ENCODE measurements around the gene NWD2. TPM values are rescaled to one million over a fixed set of nuclear protein-coding genes. Genes with fewer than 3 reads are reported as not detected.

NWD2 gene
- total RNA-seq, 1 donor from 2014 or later: not detected

DNA sequence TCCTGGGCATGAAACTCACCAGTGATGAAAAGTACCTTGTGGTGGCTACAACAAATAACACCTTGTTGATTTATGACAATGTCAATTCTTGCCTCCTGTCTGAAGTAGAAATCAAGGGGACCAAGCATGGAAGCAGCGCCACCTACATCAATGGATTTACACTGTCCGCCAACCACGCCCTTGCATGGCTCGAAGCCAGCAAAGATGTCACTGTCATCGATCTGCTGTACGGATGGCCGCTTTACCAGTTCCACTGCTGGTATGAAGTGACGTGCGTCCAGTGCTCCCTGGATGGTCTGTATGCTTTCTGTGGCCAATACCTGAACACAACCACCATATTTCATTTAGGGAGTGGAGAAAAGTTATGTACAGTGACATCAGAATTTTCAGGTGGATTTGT lies 200.5 kb downstream of the NWD2 start:
- no peak overlapping the region for H3K9ac ChIP-seq (ENCODE audit: low read depth in 1 of 3, low read length in 3 of 3)
- H3K27me3 ChIP-seq (ENCODE audit: control insufficient read depth in 3 of 3, insufficient read depth in 3 of 3, low read length in 3 of 3): peaks cover 0 to 7% (median 0%) of the 10 kb centered on the region in 3 donors
- no peak overlapping the region for H3K4me3 ChIP-seq (ENCODE audit: low read length in 3 of 3)
- no peaks in the 10 kb centered on the region for H3K4me1 ChIP-seq (ENCODE audit: control insufficient read depth in 3 of 3, insufficient read depth in 3 of 3, low read length in 3 of 3)
- H3K36me3 ChIP-seq (ENCODE audit: control insufficient read depth in 3 of 3, insufficient read depth in 3 of 3, low read length in 3 of 3): no peaks in the 10 kb centered on the region
- no peak overlapping the region for H3K27ac ChIP-seq (ENCODE audit: low read depth, low read length)
- H3K9me3 ChIP-seq (ENCODE audit: control insufficient read depth in 3 of 3, low read length in 3 of 3): no peaks in the 10 kb centered on the region

DNA sequence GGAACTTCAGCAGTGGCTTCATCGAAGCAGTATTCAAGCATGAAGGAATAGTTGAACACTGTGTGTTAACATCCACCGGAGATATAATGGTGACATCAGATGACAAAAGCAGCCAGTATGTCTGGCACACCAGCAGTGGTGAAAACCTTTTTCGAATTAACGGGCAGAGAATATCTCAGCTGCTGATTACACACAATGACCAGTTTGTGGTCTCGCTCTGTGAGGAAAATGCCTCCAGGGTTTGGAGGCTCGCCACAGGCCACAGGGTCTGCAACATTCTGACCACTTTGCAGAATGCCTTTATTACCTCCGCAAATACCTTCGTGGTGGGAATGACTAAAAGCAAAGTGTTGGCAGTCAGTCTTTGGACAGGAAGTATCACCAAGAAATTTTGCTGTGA lies 201.5 kb downstream of the NWD2 start:
- H3K4me1 ChIP-seq (ENCODE audit: control insufficient read depth in 3 of 3, insufficient read depth in 3 of 3, low read length in 3 of 3): no peaks in the 10 kb centered on the region
- H3K9me3 ChIP-seq (ENCODE audit: control insufficient read depth in 3 of 3, low read length in 3 of 3): no peaks in the 10 kb centered on the region
- H3K4me3 ChIP-seq (ENCODE audit: low read length in 3 of 3): no peak overlapping the region
- H3K27me3 ChIP-seq (ENCODE audit: control insufficient read depth in 3 of 3, insufficient read depth in 3 of 3, low read length in 3 of 3): peaks cover 5 to 7% (median 6%) of the 10 kb centered on the region in 3 donors
- no peak overlapping the region for H3K9ac ChIP-seq (ENCODE audit: low read depth in 1 of 3, low read length in 3 of 3)
- H3K36me3 ChIP-seq (ENCODE audit: control insufficient read depth in 3 of 3, insufficient read depth in 3 of 3, low read length in 3 of 3): no peaks in the 10 kb centered on the region
- H3K27ac ChIP-seq (ENCODE audit: low read depth, low read length): no peak overlapping the region

DNA sequence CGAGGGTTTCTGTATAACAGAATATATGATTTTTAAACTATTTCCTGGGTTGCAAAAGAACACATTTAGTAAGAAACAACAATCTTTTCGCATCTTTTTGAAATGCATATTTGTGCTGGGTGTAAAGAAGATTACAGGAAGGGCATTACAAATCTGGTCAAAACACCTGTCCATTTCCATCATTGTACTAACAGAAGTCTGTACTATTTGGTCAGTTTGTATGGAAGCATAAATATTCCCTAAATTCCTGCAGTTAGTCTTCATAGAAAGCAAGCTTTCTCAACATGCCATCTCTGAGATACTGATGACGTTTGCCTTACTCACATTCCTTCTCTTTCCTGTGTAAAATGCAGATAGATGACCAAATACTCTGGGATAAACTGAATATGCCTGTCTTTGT lies 203.3 kb downstream of the NWD2 start:
- no peaks in the 10 kb centered on the region for H3K9me3 ChIP-seq (ENCODE audit: control insufficient read depth in 3 of 3, low read length in 3 of 3)
- no peak overlapping the region for H3K4me3 ChIP-seq (ENCODE audit: low read length in 3 of 3)
- H3K27me3 ChIP-seq (ENCODE audit: control insufficient read depth in 3 of 3, insufficient read depth in 3 of 3, low read length in 3 of 3): peaks cover 5 to 12% (median 12%) of the 10 kb centered on the region in 3 donors
- H3K36me3 ChIP-seq (ENCODE audit: control insufficient read depth in 3 of 3, insufficient read depth in 3 of 3, low read length in 3 of 3): no peaks in the 10 kb centered on the region
- no peaks in the 10 kb centered on the region for H3K4me1 ChIP-seq (ENCODE audit: control insufficient read depth in 3 of 3, insufficient read depth in 3 of 3, low read length in 3 of 3)
- H3K9ac ChIP-seq (ENCODE audit: low read depth in 1 of 3, low read length in 3 of 3): no peak overlapping the region
- H3K27ac ChIP-seq (ENCODE audit: low read depth, low read length): no peak overlapping the region

DNA sequence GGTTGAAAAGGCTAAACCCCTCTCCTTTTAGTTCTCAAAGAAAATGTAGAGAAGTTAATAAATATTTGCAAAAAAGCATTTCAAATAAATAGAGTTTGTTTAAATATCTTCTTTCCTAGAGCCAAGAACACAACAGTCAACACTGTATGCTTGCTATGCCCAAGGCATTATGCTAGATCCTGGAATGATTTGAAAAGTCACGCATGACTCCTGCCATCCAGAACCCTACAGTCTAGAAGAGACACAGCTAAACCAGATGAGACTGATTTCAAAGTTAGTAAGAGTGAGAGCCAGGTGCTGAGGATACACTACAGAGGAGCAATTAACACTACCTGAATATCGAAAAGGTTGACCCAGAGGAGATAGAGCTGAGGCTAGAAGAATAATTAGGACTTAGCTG lies 205.8 kb downstream of the NWD2 start:
- Histone ChIP-seq H3K9me3 (ENCODE audit: control insufficient read depth in 3 of 3, low read length in 3 of 3) (no peaks in the 10 kb centered on the region), H3K27me3 (ENCODE audit: control insufficient read depth in 3 of 3, insufficient read depth in 3 of 3, low read length in 3 of 3) (peaks cover 16 to 22% (median 21%) of the 10 kb centered on the region in 3 donors), H3K4me3 (ENCODE audit: low read length in 3 of 3) (no peak overlapping the region), H3K27ac (ENCODE audit: low read depth, low read length) (no peak overlapping the region), H3K36me3 (ENCODE audit: control insufficient read depth in 3 of 3, insufficient read depth in 3 of 3, low read length in 3 of 3) (no peaks in the 10 kb centered on the region), H3K9ac (ENCODE audit: low read depth in 1 of 3, low read length in 3 of 3) (no peak overlapping the region), H3K4me1 (ENCODE audit: control insufficient read depth in 3 of 3, insufficient read depth in 3 of 3, low read length in 3 of 3) (peaks cover 4 to 6% (median 6%) of the 10 kb centered on the region in 3 donors)

DNA sequence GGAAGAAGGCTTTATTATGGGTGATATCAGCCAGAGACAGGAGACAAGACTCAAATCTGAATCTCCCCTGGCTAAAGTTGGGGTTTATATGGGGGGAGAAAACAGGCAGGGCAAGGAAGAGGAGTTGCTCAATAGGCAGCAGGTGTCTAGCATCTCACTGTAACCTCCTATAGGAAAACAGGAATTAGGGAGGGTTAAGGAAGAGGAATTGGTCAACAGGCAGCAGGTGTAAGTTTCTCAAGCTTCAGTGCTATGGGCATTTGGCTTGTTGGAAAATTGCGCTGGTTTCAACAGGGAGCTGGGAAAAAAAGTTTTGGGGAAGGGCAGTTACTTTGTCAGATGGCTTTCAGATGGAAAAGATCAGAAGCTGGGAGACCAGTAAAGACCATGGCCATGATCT lies 206.4 kb downstream of the NWD2 start:
- H3K27me3 ChIP-seq (ENCODE audit: control insufficient read depth in 3 of 3, insufficient read depth in 3 of 3, low read length in 3 of 3): peaks cover 20 to 25% (median 22%) of the 10 kb centered on the region in 3 donors

DNA sequence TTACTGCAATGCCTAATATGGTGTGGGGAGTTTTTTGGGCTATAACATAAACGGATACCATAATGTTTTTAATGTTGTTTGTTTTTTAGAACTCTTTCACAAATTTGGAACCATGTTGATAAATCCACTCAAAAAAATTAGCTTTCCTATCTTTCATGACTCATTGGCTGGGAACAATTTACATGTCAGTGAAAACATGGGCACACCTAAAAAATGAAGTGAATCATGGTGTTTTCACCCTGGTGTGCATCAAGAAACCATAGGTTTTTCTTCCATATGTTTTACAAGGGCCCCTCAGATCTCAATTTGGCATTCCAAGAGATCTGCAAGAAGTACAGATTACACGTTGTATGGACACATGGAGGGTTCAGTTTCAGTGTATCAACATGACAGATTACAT lies 207.1 kb downstream of the NWD2 start:
- H3K27ac ChIP-seq (ENCODE audit: low read depth, low read length): no peak overlapping the region
- H3K4me1 ChIP-seq (ENCODE audit: control insufficient read depth in 3 of 3, insufficient read depth in 3 of 3, low read length in 3 of 3): peaks cover 4 to 6% (median 6%) of the 10 kb centered on the region in 3 donors
- no peaks in the 10 kb centered on the region for H3K36me3 ChIP-seq (ENCODE audit: control insufficient read depth in 3 of 3, insufficient read depth in 3 of 3, low read length in 3 of 3)
- H3K4me3 ChIP-seq (ENCODE audit: low read length in 3 of 3): no peak overlapping the region
- H3K9ac ChIP-seq (ENCODE audit: low read depth in 1 of 3, low read length in 3 of 3): no peak overlapping the region
- H3K27me3 ChIP-seq (ENCODE audit: control insufficient read depth in 3 of 3, insufficient read depth in 3 of 3, low read length in 3 of 3): peaks cover 20 to 22% (median 22%) of the 10 kb centered on the region in 3 donors
- H3K9me3 ChIP-seq (ENCODE audit: control insufficient read depth in 3 of 3, low read length in 3 of 3): no peaks in the 10 kb centered on the region

More for the DNA sequence above, 206.4 kb downstream of the NWD2 start:
- H3K4me3 ChIP-seq (ENCODE audit: low read length in 3 of 3): no peak overlapping the region
- peaks cover 4 to 6% (median 6%) of the 10 kb centered on the region in 3 donors for H3K4me1 ChIP-seq (ENCODE audit: control insufficient read depth in 3 of 3, insufficient read depth in 3 of 3, low read length in 3 of 3)
- no peak overlapping the region for H3K9ac ChIP-seq (ENCODE audit: low read depth in 1 of 3, low read length in 3 of 3)
- H3K9me3 ChIP-seq (ENCODE audit: control insufficient read depth in 3 of 3, low read length in 3 of 3): no peaks in the 10 kb centered on the region
- H3K36me3 ChIP-seq (ENCODE audit: control insufficient read depth in 3 of 3, insufficient read depth in 3 of 3, low read length in 3 of 3): no peaks in the 10 kb centered on the region
- no peak overlapping the region for H3K27ac ChIP-seq (ENCODE audit: low read depth, low read length)

DNA sequence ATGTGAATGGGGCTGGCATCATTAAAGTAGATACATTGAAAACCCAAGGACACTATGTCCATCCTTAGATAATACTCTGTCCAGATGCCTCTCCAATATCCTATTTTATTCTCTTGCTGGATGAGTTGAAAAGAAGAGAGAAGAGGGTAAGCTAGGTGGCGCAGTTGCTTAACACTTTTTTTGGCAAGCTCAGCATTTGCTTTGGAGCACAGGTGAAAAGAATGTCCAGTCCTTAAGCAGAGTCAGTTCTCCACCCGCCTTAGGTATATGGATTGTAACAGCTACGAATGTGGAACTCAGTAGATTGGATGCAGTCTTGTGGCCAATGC lies 208.4 kb downstream of the NWD2 start:
- peak overlapping the region; percentile 68 to 78 (median 69) for H3K4me3 ChIP-seq (ENCODE audit: low read length in 3 of 3)
- H3K27me3 ChIP-seq (ENCODE audit: control insufficient read depth in 3 of 3, insufficient read depth in 3 of 3, low read length in 3 of 3): peaks cover 20 to 22% (median 22%) of the 10 kb centered on the region in 3 donors
- H3K27ac ChIP-seq (ENCODE audit: low read depth, low read length): no peak overlapping the region
- H3K36me3 ChIP-seq (ENCODE audit: control insufficient read depth in 3 of 3, insufficient read depth in 3 of 3, low read length in 3 of 3): no peaks in the 10 kb centered on the region
- H3K9me3 ChIP-seq (ENCODE audit: control insufficient read depth in 3 of 3, low read length in 3 of 3): no peaks in the 10 kb centered on the region
- peaks cover 4 to 6% (median 6%) of the 10 kb centered on the region in 3 donors for H3K4me1 ChIP-seq (ENCODE audit: control insufficient read depth in 3 of 3, insufficient read depth in 3 of 3, low read length in 3 of 3)
- H3K9ac ChIP-seq (ENCODE audit: low read depth in 1 of 3, low read length in 3 of 3): no peak overlapping the region

DNA sequence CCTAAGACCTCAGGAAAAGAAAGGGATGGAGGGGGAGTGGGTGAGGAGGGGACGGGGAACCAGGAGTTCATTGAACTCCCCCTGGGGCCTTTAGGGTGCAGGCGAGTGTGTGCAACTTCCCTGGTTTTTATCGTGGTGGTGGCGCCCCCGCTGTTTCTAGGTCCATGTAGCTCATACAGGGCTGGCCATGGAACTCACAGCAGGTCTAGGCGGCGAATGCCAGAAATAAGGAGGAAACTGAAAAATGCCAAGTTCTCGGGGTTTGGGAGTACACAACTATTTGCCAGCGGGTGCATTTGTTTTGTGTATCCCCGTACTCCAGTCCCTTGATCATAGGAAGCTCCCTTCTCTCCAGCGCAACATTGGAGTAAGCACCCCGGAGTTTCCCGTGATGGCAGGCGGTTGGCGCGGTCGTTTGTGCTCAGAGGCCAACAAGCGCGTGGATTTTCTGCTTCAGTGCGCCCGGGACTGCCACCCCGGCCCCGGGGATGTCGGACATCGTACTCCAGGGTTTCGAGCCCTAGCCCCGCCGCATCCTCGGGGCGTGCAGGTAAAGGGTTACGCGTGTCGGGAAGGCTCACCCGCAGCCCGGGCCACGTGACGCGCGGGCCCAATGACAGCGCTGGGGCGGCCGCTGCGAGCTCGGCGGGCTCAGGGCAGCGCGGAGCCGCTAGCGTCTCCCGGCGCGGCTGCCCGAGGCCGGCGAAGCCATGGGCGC lies 208.9 kb downstream of the NWD2 start:
- Histone ChIP-seq H3K27me3 (ENCODE audit: control insufficient read depth in 3 of 3, insufficient read depth in 3 of 3, low read length in 3 of 3) (peaks cover 20 to 22% (median 22%) of the 10 kb centered on the region in 3 donors), H3K9ac (ENCODE audit: low read depth in 1 of 3, low read length in 3 of 3) (peak overlapping the region in 2 of 3 donors; percentile 34 to 46), H3K27ac (ENCODE audit: low read depth, low read length) (no peak overlapping the region), H3K4me3 (ENCODE audit: low read length in 3 of 3) (peak overlapping the region; percentile 68 to 78 (median 69)), H3K36me3 (ENCODE audit: control insufficient read depth in 3 of 3, insufficient read depth in 3 of 3, low read length in 3 of 3) (no peaks in the 10 kb centered on the region), H3K4me1 (ENCODE audit: control insufficient read depth in 3 of 3, insufficient read depth in 3 of 3, low read length in 3 of 3) (peaks cover 4 to 6% (median 6%) of the 10 kb centered on the region in 3 donors), H3K9me3 (ENCODE audit: control insufficient read depth in 3 of 3, low read length in 3 of 3) (no peaks in the 10 kb centered on the region)

DNA sequence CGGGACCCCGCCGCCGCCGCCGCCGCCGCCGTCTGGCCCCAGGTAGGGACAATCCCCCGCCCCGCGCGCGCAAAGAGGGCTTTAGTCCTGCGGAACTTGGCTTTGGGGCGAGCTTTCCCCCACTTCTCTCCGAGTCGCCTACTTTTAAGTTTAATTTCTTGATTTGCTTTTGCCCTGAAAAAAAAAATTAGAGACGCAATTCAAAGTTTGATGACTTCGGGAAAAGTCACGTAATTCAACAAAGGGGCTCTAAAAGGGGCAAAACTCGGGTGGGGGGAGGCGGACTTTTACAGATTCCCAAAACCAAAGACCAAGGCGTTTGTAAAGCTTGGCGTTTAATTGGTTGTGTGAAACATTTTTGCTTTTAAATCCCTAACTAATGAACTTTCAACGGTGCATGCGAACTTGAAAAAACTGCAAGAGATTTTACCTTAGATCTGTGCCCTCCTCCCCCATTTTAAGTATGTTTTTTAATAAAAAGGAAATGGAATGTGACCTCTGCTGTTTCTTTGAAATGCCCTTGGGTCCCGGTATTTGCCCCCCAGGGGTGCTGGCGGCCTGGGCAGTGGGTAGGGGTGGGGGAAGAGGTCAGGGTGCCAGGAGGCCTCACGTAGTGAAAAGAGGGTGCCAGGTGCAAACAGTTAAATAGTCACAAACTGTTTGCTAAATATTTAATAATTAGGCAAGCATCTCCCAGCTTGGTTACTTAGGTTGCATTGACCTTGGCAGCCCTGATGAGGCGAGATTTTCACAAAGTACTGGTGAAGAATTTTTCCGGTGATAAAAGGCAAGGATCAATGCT lies 209.7 kb downstream of the NWD2 start:
- peak overlapping the region in 1 of 3 donors; percentile 50 for H3K9ac ChIP-seq (ENCODE audit: low read depth in 1 of 3, low read length in 3 of 3)
- peak overlapping the region; percentile 4 to 68 (median 34) for H3K4me3 ChIP-seq (ENCODE audit: low read length in 3 of 3)
- no peaks in the 10 kb centered on the region for H3K36me3 ChIP-seq (ENCODE audit: control insufficient read depth in 3 of 3, insufficient read depth in 3 of 3, low read length in 3 of 3)
- H3K4me1 ChIP-seq (ENCODE audit: control insufficient read depth in 3 of 3, insufficient read depth in 3 of 3, low read length in 3 of 3): peaks cover 4 to 6% (median 6%) of the 10 kb centered on the region in 3 donors
- no peaks in the 10 kb centered on the region for H3K9me3 ChIP-seq (ENCODE audit: control insufficient read depth in 3 of 3, low read length in 3 of 3)
- H3K27me3 ChIP-seq (ENCODE audit: control insufficient read depth in 3 of 3, insufficient read depth in 3 of 3, low read length in 3 of 3): peaks cover 20 to 22% (median 22%) of the 10 kb centered on the region in 3 donors
- H3K27ac ChIP-seq (ENCODE audit: low read depth, low read length): no peak overlapping the region

Data from skeletal muscle tissue (tissue), 4 donors.